SK-N-SH (cell line): ENCODE results near the gene AHRR. TPM values are rescaled to one million over a fixed set of nuclear protein-coding genes. Genes with fewer than 3 reads are reported as not detected.

ENCODE experiments used
- CTCF ChIA-PET: fragments of 300-600, 350-600 bp; formaldehyde crosslinking; extraction: SDS; loops from one replicate; lab custom pipeline; 2021; lab: Yijun Ruan, JAX
- POLR2A ChIA-PET: fragments of 350-600 bp; sonication (Branson Sonifier 250); formaldehyde crosslinking; extraction: SDS; loops from one replicate; lab custom pipeline; 2020; ENCODE audit warnings: antibody characterized with exemption, inconsistent platforms; lab: Yijun Ruan, JAX
- DNase-seq: peaks from one replicate; pipeline ENCODE4 v3.0.0; 2012
- H2AFZ ChIP-seq: fragments of 200-600 bp; sonication (generic); 2 replicates; pipeline ENCODE4 v1.8.1; 2016; ENCODE audit warnings: antibody characterized with exemption, mild to moderate bottlenecking, low read depth
- H3F3A ChIP-seq: fragments of 200-600 bp; sonication (generic); replicated peaks from 2 replicates; pipeline ENCODE3; 2016; ENCODE audit warnings: antibody characterized with exemption, mild to moderate bottlenecking; ENCODE audit not compliant: insufficient read depth
- H3K27ac ChIP-seq, 2 experiments: fragments of 200-500 bp in 1 of 2; fragments of 200-600 bp in 1 of 2; sonication (Bioruptor generic) in 1 of 2; sonication (generic), shearing (Covaris generic) in 1 of 2; 2 replicates each; pipeline versions ENCODE4 v1.5.1 to v1.6.1; 2014 to 2016; ENCODE audit warnings: low read depth in 2 of 2, inconsistent platforms in 1 of 2, low read length in 1 of 2, mild to moderate bottlenecking in 1 of 2, mixed read lengths in 1 of 2
- H3K27me3 ChIP-seq: fragments of 200-600 bp; sonication (generic), shearing (Covaris generic); 2 replicates; pipeline ENCODE4 v1.6.1; 2016; ENCODE audit warnings: mixed run types; ENCODE audit not compliant: insufficient read depth
- H3K36me3 ChIP-seq, 2 experiments: fragments of 200-500 bp in 1 of 2; fragments of 200-600 bp in 1 of 2; sonication (Bioruptor generic) in 1 of 2; sonication (generic) in 1 of 2; replicated peaks in 1 of 2; 2 replicates each; pipeline versions ENCODE3 to v1.5.1; 2014 to 2016; ENCODE audit warnings: low read length in 1 of 2, mild to moderate bottlenecking in 1 of 2; ENCODE audit not compliant: insufficient read depth in 2 of 2, control insufficient read depth in 1 of 2
- H3K4me1 ChIP-seq, 2 experiments: fragments of 200-500 bp in 1 of 2; fragments of 200-600 bp in 1 of 2; sonication (Bioruptor generic) in 1 of 2; sonication (generic), shearing (Covaris generic) in 1 of 2; 2 replicates each; pipeline versions ENCODE4 v1.5.1 to v1.6.1; 2014 to 2016; ENCODE audit warnings: low read depth in 1 of 2, low read length in 1 of 2, mixed run types in 1 of 2; ENCODE audit not compliant: insufficient read depth in 2 of 2, control insufficient read depth in 1 of 2
- H3K4me2 ChIP-seq: fragments of 200-600 bp; sonication (generic), shearing (Covaris generic); 2 replicates; pipeline ENCODE4 v1.6.1; 2017; ENCODE audit warnings: mixed run types
- H3K4me3 ChIP-seq, 2 experiments: fragments of 200-500 bp in 1 of 2; fragments of 200-600 bp in 1 of 2; sonication (Bioruptor generic) in 1 of 2; sonication (generic), shearing (Covaris generic) in 1 of 2; 2 replicates each; pipeline versions ENCODE4 v1.5.1 to v1.8.1; 2014 to 2016; ENCODE audit warnings: low read depth in 2 of 2, inconsistent platforms in 1 of 2, low read length in 1 of 2, mild to moderate bottlenecking in 1 of 2, mixed read lengths in 1 of 2, moderate library complexity in 1 of 2
- H3K79me2 ChIP-seq: fragments of 200-600 bp; sonication (generic); 2 replicates; pipeline ENCODE4 v1.8.1; 2017; ENCODE audit warnings: mild to moderate bottlenecking; ENCODE audit not compliant: insufficient read depth
- H3K9ac ChIP-seq: fragments of 200-600 bp; sonication (generic); 2 replicates; pipeline ENCODE4 v1.6.1; 2017; ENCODE audit warnings: mixed run types
- H3K9me2 ChIP-seq: fragments of 200-600 bp; sonication (generic); 2 replicates; pipeline ENCODE4 v1.6.1; 2017; ENCODE audit warnings: mixed run types
- H3K9me3 ChIP-seq: fragments of 200-600 bp; sonication (generic); 2 replicates; pipeline ENCODE4 v1.6.1; 2017; ENCODE audit warnings: mixed run types, mild to moderate bottlenecking, moderate library complexity
- H4K20me1 ChIP-seq: fragments of 200-600 bp; sonication (generic); 2 replicates; pipeline ENCODE4 v1.6.1; 2017; ENCODE audit warnings: mild to moderate bottlenecking, mixed run types; ENCODE audit not compliant: insufficient read depth
- FOSL2 ChIP-seq: IDR thresholded peaks from 2 replicates; pipeline ENCODE4 v1.4.0; 2012; ENCODE audit warnings: low read depth, mild to moderate bottlenecking, moderate library complexity, borderline replicate concordance
- FOXJ3 ChIP-seq: sonication (generic); formaldehyde crosslinking; IDR thresholded peaks from 2 replicates; pipeline ENCODE4 v1.5.1; 2020; ENCODE audit warnings: mild to moderate bottlenecking, missing genetic modification reagents
- GABPA ChIP-seq: IDR thresholded peaks from 2 replicates; pipeline ENCODE4 v1.4.0; 2012; ENCODE audit warnings: low read depth, mild to moderate bottlenecking
- GATA2 ChIP-seq: sonication (generic); formaldehyde crosslinking; IDR thresholded peaks from 2 replicates; pipeline ENCODE4 v1.5.0; 2020; ENCODE audit warnings: mild to moderate bottlenecking, missing genetic modification reagents
- JUND ChIP-seq: IDR thresholded peaks from 2 replicates; pipeline ENCODE4 v1.4.0; 2012
- POLR2AphosphoS5 ChIP-seq: IDR thresholded peaks from 2 replicates; pipeline ENCODE4 v1.6.1; 2012; ENCODE audit warnings: low read depth, low read length
- SMC3 ChIP-seq: IDR thresholded peaks from 2 replicates; pipeline ENCODE4 v1.6.1; 2012; ENCODE audit warnings: low read depth, low read length, improper control_type of control experiment
- TAF1 ChIP-seq: IDR thresholded peaks from 2 replicates; pipeline ENCODE4 v1.6.1; 2012; ENCODE audit warnings: low read depth, mild to moderate bottlenecking, low read length, moderate library complexity, borderline replicate concordance
- YY1 ChIP-seq: IDR thresholded peaks from 2 replicates; pipeline ENCODE4 v1.4.0; 2012; ENCODE audit warnings: low read depth, mild to moderate bottlenecking
- WGBS: methylation state at CpG from one replicate; pipeline ENCODE4 v1.1.6; 2017; ENCODE audit warnings: low lambda C conversion rate; 5-methylcytosine and 5-hydroxymethylcytosine counted together
- polyA plus RNA-seq, 3 experiments: library from polyadenylated mRNA; depleted of rRNA; stranded (reverse); fragments of >200 nt; gene quantifications; 2 replicates each; pipeline ENCODE4 v1.2.3, GENCODE V29; 2012
- TF ChIP-seq, protein P1 (sequence below): fragments of 200-600 bp; sonication (generic); IDR thresholded peaks from 2 replicates; pipeline ENCODE4 v1.6.1; 2017; ENCODE audit warnings: antibody characterized with exemption, mild to moderate bottlenecking, moderate library complexity
- TF ChIP-seq, protein P2 (sequence below): IDR thresholded peaks from 2 replicates; pipeline ENCODE4 v1.4.0; 2012; ENCODE audit warnings: low read depth, borderline replicate concordance
- TF ChIP-seq, protein P3 (sequence below): fragments of 150-350 bp; IDR thresholded peaks from 2 replicates; pipeline ENCODE4 v1.6.1; 2016; ENCODE audit warnings: mild to moderate bottlenecking, low read depth, low read length
- TF ChIP-seq, protein P4 (sequence below): IDR thresholded peaks from 2 replicates; pipeline ENCODE4; 2012
- TF ChIP-seq, protein P5 (sequence below): IDR thresholded peaks from 2 replicates; pipeline ENCODE4 v1.4.0; 2012; ENCODE audit warnings: low read depth, borderline replicate concordance

Gene AHRR
- polyA plus RNA-seq, 1 of the 3 experiments (the other 2 are of a cell fraction), result 0.71 TPM

DNA sequence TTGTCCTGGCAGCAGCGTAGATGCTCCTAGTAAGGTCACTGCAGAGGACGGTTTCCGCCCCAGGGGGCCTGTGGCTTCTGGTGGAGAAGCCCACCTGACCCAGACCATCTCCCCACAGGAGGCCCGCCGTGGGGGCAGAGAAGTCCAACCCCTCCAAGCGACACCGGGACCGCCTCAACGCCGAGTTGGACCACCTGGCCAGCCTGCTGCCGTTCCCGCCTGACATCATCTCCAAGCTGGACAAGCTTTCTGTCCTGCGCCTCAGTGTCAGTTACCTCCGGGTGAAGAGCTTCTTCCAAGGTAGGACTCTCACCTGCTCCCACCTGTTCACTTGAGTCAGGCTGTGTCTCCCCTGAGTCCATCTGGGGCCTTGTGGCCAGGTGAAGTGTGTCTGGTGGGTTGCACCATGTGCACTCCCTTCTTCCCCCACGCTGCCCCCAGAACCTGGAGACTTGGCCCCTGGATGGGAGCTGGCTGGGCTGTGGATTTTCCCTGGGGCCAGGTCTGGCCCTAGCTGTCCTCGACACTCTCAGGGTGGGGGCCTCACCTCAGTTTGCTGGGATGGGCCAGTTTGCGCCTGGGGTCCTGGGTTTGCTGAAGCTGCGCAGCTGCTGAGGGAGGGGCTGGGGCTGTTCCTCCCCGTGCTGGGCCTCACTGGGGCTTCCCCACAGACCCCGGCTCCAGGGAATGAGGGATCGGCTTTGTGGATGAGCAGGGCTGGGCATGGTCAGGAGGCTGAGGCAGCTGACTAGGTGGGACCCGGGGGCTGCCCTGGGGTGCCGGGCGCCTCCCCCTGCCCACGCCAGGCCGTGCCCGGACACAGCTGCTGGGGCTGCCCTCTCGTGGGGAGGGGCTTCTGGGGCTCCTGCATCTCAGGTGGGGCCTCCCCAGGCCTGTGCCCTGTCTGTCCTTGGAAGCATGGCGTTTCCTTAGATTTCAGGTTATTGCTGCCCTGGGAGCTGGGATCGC, 32.4 kb downstream of the AHRR start:
- no peaks in the 10 kb centered on the region for H4K20me1 ChIP-seq
- POLR2A ChIA-PET, result no interaction called here
- no peak overlapping the region for H3K27ac ChIP-seq

DNA sequence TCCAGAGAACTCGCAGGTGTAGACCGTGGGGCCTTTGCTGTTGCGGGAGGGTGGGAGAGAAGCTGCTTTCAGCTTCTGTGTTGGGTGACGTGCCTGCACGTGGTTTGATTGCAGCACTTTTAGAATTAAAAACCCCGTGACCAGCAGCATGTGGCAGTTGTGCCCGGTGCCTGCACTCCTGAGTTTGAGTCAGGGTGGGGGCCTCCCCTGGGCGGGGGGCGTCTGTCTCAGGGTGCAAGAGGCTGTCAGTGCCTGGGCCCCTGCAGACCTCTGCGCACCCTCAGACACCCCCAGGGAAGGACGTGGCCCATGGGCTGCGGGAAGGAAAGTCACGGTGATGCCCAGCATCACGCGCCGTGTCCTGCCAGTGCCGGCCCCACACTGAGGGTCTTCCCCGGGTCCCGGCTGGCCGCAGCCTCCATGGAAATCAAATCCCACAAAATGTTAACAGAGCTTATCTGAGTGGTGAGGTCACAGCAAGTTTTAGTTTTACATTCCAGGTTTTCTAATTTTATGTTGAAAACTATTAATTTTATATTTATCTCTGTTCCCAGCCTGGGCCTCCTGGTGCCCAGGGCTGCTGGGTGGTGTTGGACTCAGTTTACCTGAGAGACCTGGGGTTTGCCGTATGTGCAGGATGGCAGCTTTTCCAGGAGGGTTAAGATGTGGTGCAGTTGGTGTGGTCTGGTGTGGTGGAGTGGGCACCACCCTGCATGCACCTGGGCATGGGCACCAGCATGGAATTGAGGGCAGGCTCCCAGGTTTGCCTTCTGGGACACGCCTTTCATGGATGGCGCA, 33.3 kb downstream of the AHRR start:
- ChIA-PET POLR2A (no interaction called here), CTCF (interaction anchor here (1.2 kb wide), 1 partner anchor 36 kb away, joined by 6 read pairs; no protein-coding TSS in a partner anchor)
- no peaks in the 10 kb centered on the region for H3K36me3 ChIP-seq
- TF ChIP-seq YY1, result no peak
- no peak for TF ChIP-seq GABPA
- TF ChIP-seq, protein P1, sequence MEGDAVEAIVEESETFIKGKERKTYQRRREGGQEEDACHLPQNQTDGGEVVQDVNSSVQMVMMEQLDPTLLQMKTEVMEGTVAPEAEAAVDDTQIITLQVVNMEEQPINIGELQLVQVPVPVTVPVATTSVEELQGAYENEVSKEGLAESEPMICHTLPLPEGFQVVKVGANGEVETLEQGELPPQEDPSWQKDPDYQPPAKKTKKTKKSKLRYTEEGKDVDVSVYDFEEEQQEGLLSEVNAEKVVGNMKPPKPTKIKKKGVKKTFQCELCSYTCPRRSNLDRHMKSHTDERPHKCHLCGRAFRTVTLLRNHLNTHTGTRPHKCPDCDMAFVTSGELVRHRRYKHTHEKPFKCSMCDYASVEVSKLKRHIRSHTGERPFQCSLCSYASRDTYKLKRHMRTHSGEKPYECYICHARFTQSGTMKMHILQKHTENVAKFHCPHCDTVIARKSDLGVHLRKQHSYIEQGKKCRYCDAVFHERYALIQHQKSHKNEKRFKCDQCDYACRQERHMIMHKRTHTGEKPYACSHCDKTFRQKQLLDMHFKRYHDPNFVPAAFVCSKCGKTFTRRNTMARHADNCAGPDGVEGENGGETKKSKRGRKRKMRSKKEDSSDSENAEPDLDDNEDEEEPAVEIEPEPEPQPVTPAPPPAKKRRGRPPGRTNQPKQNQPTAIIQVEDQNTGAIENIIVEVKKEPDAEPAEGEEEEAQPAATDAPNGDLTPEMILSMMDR, result no peak
- TF ChIP-seq TAF1, result no peak
- TF ChIP-seq, protein P2, sequence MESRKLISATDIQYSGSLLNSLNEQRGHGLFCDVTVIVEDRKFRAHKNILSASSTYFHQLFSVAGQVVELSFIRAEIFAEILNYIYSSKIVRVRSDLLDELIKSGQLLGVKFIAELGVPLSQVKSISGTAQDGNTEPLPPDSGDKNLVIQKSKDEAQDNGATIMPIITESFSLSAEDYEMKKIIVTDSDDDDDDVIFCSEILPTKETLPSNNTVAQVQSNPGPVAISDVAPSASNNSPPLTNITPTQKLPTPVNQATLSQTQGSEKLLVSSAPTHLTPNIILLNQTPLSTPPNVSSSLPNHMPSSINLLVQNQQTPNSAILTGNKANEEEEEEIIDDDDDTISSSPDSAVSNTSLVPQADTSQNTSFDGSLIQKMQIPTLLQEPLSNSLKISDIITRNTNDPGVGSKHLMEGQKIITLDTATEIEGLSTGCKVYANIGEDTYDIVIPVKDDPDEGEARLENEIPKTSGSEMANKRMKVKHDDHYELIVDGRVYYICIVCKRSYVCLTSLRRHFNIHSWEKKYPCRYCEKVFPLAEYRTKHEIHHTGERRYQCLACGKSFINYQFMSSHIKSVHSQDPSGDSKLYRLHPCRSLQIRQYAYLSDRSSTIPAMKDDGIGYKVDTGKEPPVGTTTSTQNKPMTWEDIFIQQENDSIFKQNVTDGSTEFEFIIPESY, result no peak
- TF ChIP-seq, protein P3, sequence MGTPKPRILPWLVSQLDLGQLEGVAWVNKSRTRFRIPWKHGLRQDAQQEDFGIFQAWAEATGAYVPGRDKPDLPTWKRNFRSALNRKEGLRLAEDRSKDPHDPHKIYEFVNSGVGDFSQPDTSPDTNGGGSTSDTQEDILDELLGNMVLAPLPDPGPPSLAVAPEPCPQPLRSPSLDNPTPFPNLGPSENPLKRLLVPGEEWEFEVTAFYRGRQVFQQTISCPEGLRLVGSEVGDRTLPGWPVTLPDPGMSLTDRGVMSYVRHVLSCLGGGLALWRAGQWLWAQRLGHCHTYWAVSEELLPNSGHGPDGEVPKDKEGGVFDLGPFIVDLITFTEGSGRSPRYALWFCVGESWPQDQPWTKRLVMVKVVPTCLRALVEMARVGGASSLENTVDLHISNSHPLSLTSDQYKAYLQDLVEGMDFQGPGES, result no peak
- no peak for TF ChIP-seq POLR2AphosphoS5
- no peak for TF ChIP-seq FOXJ3 (CRISPR knock-in tag)
- no peak for TF ChIP-seq FOSL2
- WGBS, result 84% methylated on average over 11 of the region's 23 CpGs
- no peak overlapping the region for H3K27ac ChIP-seq
- H3K79me2 ChIP-seq, result no peaks in the 10 kb centered on the region
- H3K9me2 ChIP-seq, result no peaks in the 10 kb centered on the region
- no peak overlapping the region for H3K4me2 ChIP-seq
- H3K9me3 ChIP-seq, result no peaks in the 10 kb centered on the region
- H2AFZ ChIP-seq, result no peak overlapping the region
- H3K9ac ChIP-seq, result no peak overlapping the region
- no peaks in the 10 kb centered on the region for H3F3A ChIP-seq
- no peak overlapping the region for H3K4me3 ChIP-seq
- no peaks in the 10 kb centered on the region for H4K20me1 ChIP-seq
- H3K4me1 ChIP-seq, result no peaks in the 10 kb centered on the region
- H3K27me3 ChIP-seq, result no peaks in the 10 kb centered on the region
- DNase-seq, result no peak

More for the DNA sequence above, 32.4 kb downstream of the AHRR start:
- no peaks in the 10 kb centered on the region for H3K79me2 ChIP-seq
- H3K4me1 ChIP-seq, result no peaks in the 10 kb centered on the region
- 88% methylated on average over 7 of the region's 30 CpGs for WGBS
- H3K4me3 ChIP-seq, result no peak overlapping the region
- CTCF ChIA-PET, result interaction anchor here (1.2 kb wide), 1 partner anchor 35 kb away, joined by 6 read pairs; no protein-coding TSS in a partner anchor
- H3K9me2 ChIP-seq, result no peaks in the 10 kb centered on the region
- no peaks in the 10 kb centered on the region for H3K9me3 ChIP-seq
- TF ChIP-seq POLR2AphosphoS5 (no peak), JUND (no peak), GATA2 (CRISPR knock-in tag) (no peak), YY1 (no peak), FOXJ3 (CRISPR knock-in tag) (no peak), SMC3 (no peak)
- TF ChIP-seq, protein P4, sequence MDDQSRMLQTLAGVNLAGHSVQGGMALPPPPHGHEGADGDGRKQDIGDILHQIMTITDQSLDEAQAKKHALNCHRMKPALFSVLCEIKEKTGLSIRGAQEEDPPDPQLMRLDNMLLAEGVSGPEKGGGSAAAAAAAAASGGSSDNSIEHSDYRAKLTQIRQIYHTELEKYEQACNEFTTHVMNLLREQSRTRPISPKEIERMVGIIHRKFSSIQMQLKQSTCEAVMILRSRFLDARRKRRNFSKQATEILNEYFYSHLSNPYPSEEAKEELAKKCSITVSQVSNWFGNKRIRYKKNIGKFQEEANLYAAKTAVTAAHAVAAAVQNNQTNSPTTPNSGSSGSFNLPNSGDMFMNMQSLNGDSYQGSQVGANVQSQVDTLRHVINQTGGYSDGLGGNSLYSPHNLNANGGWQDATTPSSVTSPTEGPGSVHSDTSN, result no peak
- TF ChIP-seq, protein P5, sequence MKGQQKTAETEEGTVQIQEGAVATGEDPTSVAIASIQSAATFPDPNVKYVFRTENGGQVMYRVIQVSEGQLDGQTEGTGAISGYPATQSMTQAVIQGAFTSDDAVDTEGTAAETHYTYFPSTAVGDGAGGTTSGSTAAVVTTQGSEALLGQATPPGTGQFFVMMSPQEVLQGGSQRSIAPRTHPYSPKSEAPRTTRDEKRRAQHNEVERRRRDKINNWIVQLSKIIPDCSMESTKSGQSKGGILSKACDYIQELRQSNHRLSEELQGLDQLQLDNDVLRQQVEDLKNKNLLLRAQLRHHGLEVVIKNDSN, result no peak
- H2AFZ ChIP-seq, result no peak overlapping the region
- no peak overlapping the region for H3K9ac ChIP-seq
- no peaks in the 10 kb centered on the region for H3F3A ChIP-seq
- no peaks in the 10 kb centered on the region for H3K27me3 ChIP-seq
- DNase-seq, result peak; percentile 30
- H3K4me2 ChIP-seq, result no peak overlapping the region
- H3K36me3 ChIP-seq, result no peaks in the 10 kb centered on the region
